ENCODE data around the gene KIF20B.
"Not testable (repeated sequence)": the region's sequence is repeated elsewhere in the genome, so short reads cannot be mapped to it uniquely, and the experiment has no call there.

The KIF20B gene

GRCh38 chr10:89750441-89750840, 49.1 kb downstream of the KIF20B start:
- DNase-seq (ENCODE audit: extremely low spot score), result no peak
- POLR2A ChIA-PET, result no interaction called here
- no peak for TF ChIP-seq ELF4 (IDR thresholded peaks at IDR 0.05)
- TF ChIP-seq FOXA1 (IDR thresholded peaks at IDR 0.05), result no peak
- TF ChIP-seq CTBP1 (IDR thresholded peaks at IDR 0.05; ENCODE audit: borderline replicate concordance), result no peak
- no peak for TF ChIP-seq BHLHE40 (IDR thresholded peaks at IDR 0.05; ENCODE audit: borderline replicate concordance)
- TF ChIP-seq LEF1 (IDR thresholded peaks at IDR 0.05; ENCODE audit: borderline replicate concordance), result no peak
- CTCF ChIA-PET, result no interaction called here

GRCh38 chr10:89755374-89755773, 54.0 kb downstream of the KIF20B start:
- TF ChIP-seq L3MBTL2 (conservative IDR thresholded peaks at IDR 0.05) (no peak), ELF4 (IDR thresholded peaks at IDR 0.05) (no peak), FOXA1 (IDR thresholded peaks at IDR 0.05) (no peak), ZNF384 (IDR thresholded peaks at IDR 0.05) (no peak), HDGF (IDR thresholded peaks at IDR 0.05; ENCODE audit: borderline replicate concordance) (no peak), BHLHE40 (IDR thresholded peaks at IDR 0.05; ENCODE audit: borderline replicate concordance) (no peak), SP1 (IDR thresholded peaks at IDR 0.05) (no peak), LEF1 (IDR thresholded peaks at IDR 0.05; ENCODE audit: borderline replicate concordance) (no peak), NFRKB (IDR thresholded peaks at IDR 0.05) (no peak), SUZ12 (IDR thresholded peaks at IDR 0.05) (no peak), FOXK2 (IDR thresholded peaks at IDR 0.05) (no peak), CTBP1 (IDR thresholded peaks at IDR 0.05; ENCODE audit: borderline replicate concordance) (no peak), TARDBP (IDR thresholded peaks at IDR 0.05) (no peak), FOXM1 (IDR thresholded peaks at IDR 0.05; ENCODE audit: borderline replicate concordance) (no peak), PKNOX1 (IDR thresholded peaks at IDR 0.05) (no peak), ARNT (IDR thresholded peaks at IDR 0.05) (no peak)
- DNase-seq (ENCODE audit: extremely low spot score), result no peak
- ChIA-PET POLR2A (interaction anchor here (1.2 kb wide), 1 partner anchor 34 kb away, joined by 3 read pairs; no protein-coding TSS in a partner anchor), CTCF (no interaction called here)

- ChIA-PET CTCF (no interaction called here), POLR2A (no interaction called here)
- no peak for DNase-seq (ENCODE audit: extremely low spot score)
- TF ChIP-seq ZNF384 (IDR thresholded peaks at IDR 0.05), result no peak
- no peak for TF ChIP-seq LEF1 (IDR thresholded peaks at IDR 0.05; ENCODE audit: borderline replicate concordance)
- TF ChIP-seq CTBP1 (IDR thresholded peaks at IDR 0.05; ENCODE audit: borderline replicate concordance), result no peak
Observed at GRCh38 chr10:89759531-89759930, 58.1 kb downstream of the KIF20B start.

GRCh38 chr10:89763671-89764070, 62.3 kb downstream of the KIF20B start:
- DNase-seq (ENCODE audit: extremely low spot score); POLR2A ChIA-PET; CTCF ChIA-PET: not testable (repeated sequence)

GRCh38 chr10:89771684-89772083, 70.3 kb downstream of the KIF20B start:
- ChIA-PET CTCF (no interaction called here), POLR2A (no interaction called here)
- no peak for DNase-seq (ENCODE audit: extremely low spot score)
- no peak for TF ChIP-seq LEF1 (IDR thresholded peaks at IDR 0.05; ENCODE audit: borderline replicate concordance)
- TF ChIP-seq SUZ12 (IDR thresholded peaks at IDR 0.05), result no peak
- TF ChIP-seq TARDBP (IDR thresholded peaks at IDR 0.05), result no peak
- no peak for TF ChIP-seq BHLHE40 (IDR thresholded peaks at IDR 0.05; ENCODE audit: borderline replicate concordance)
- no peak for TF ChIP-seq ZNF384 (IDR thresholded peaks at IDR 0.05)
- no peak for TF ChIP-seq ARNT (IDR thresholded peaks at IDR 0.05)
- TF ChIP-seq ELF4 (IDR thresholded peaks at IDR 0.05), result no peak

GRCh38 chr10:89773081-89773480, 71.7 kb downstream of the KIF20B start:
- ChIA-PET CTCF (no interaction called here), POLR2A (interaction anchor here (1.0 kb wide), 1 partner anchor 72 kb away, joined by 3 read pairs; the partner anchor contains the start of gene KIF20B)
- DNase-seq (ENCODE audit: extremely low spot score), result no peak
- TF ChIP-seq LEF1 (IDR thresholded peaks at IDR 0.05; ENCODE audit: borderline replicate concordance), result no peak
- TF ChIP-seq SUZ12 (IDR thresholded peaks at IDR 0.05), result no peak
- TF ChIP-seq BHLHE40 (IDR thresholded peaks at IDR 0.05; ENCODE audit: borderline replicate concordance), result no peak

GRCh38 chr10:89776665-89777064, 75.3 kb downstream of the KIF20B start:
- ChIA-PET POLR2A (no interaction called here), CTCF (no interaction called here)
- no peak for DNase-seq (ENCODE audit: extremely low spot score)
- TF ChIP-seq FOXA1 (IDR thresholded peaks at IDR 0.05) (no peak), SUZ12 (IDR thresholded peaks at IDR 0.05) (no peak), ARNT (IDR thresholded peaks at IDR 0.05) (no peak), CTBP1 (IDR thresholded peaks at IDR 0.05; ENCODE audit: borderline replicate concordance) (no peak), TARDBP (IDR thresholded peaks at IDR 0.05) (no peak), BHLHE40 (IDR thresholded peaks at IDR 0.05; ENCODE audit: borderline replicate concordance) (no peak), SP1 (IDR thresholded peaks at IDR 0.05) (no peak), HDGF (IDR thresholded peaks at IDR 0.05; ENCODE audit: borderline replicate concordance) (no peak), LEF1 (IDR thresholded peaks at IDR 0.05; ENCODE audit: borderline replicate concordance) (no peak), NFRKB (IDR thresholded peaks at IDR 0.05) (no peak), FOXK2 (IDR thresholded peaks at IDR 0.05) (no peak), L3MBTL2 (conservative IDR thresholded peaks at IDR 0.05) (no peak), PKNOX1 (IDR thresholded peaks at IDR 0.05) (no peak), FOXM1 (IDR thresholded peaks at IDR 0.05; ENCODE audit: borderline replicate concordance) (no peak), ZNF384 (IDR thresholded peaks at IDR 0.05) (no peak)

GRCh38 chr10:89782470-89782869, 81.1 kb downstream of the KIF20B start:
- CTCF ChIA-PET, result no interaction called here
- TF ChIP-seq SP1 (IDR thresholded peaks at IDR 0.05), result no peak
- POLR2A ChIA-PET, result no interaction called here

More at GRCh38 chr10:89782470-89782869, 81.1 kb downstream of the KIF20B start:
- no peak for DNase-seq (ENCODE audit: extremely low spot score)
